A673 (cell line): ENCODE results near the gene ZSWIM8.

Experiments
- EZH2 ChIP-seq: fragments of 200-600 bp; sonication (generic); IDR thresholded peaks from 2 replicates; pipeline ENCODE4 v1.6.1; 2017; ENCODE audit warnings: borderline replicate concordance, low read depth, mild to moderate bottlenecking, mixed read lengths, antibody characterized with exemption, low read length; ENCODE audit not compliant: poor library complexity, severe bottlenecking
- TF ChIP-seq, protein P1 (sequence below): fragments of 300-800, 200-600 bp; sonication (generic); conservative IDR thresholded peaks from 2 replicates; pipeline ENCODE4 v1.5.1; 2017; ENCODE audit warnings: low read depth, mild to moderate bottlenecking, antibody characterized with exemption, low read length, moderate library complexity, mixed read lengths

DNA sequence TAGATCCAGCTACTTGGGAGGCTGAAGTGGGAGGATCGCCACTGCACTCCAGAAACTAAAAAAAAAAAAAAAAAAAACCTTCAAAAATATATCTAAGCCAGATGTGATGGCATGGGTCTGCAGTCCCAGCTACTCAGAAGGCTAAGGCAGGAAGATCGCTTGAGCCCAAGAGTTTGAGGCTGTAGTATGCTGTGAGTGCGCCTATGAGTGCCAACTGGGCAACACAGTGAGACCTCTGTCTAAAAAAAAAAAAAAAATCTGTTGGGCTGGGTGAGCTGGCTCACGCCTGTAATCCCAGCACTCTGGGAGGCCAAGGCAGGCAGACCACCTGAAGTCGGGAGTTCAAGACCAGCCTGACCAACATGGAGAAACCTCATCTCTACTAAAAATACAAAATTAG, 6.4 kb upstream of the ZSWIM8 start:
- no peak for TF ChIP-seq EZH2
- TF ChIP-seq, protein P1, sequence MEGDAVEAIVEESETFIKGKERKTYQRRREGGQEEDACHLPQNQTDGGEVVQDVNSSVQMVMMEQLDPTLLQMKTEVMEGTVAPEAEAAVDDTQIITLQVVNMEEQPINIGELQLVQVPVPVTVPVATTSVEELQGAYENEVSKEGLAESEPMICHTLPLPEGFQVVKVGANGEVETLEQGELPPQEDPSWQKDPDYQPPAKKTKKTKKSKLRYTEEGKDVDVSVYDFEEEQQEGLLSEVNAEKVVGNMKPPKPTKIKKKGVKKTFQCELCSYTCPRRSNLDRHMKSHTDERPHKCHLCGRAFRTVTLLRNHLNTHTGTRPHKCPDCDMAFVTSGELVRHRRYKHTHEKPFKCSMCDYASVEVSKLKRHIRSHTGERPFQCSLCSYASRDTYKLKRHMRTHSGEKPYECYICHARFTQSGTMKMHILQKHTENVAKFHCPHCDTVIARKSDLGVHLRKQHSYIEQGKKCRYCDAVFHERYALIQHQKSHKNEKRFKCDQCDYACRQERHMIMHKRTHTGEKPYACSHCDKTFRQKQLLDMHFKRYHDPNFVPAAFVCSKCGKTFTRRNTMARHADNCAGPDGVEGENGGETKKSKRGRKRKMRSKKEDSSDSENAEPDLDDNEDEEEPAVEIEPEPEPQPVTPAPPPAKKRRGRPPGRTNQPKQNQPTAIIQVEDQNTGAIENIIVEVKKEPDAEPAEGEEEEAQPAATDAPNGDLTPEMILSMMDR: no peak
